GM23338 (cell line): Measurements from ENCODE around the gene OGA. TPM values are rescaled to one million over a fixed set of nuclear protein-coding genes. Genes with fewer than 3 reads are reported as not detected.
"Not testable (repeated sequence)": the region's sequence is repeated elsewhere in the genome, so short reads cannot be mapped to it uniquely, and the experiment has no call there.

Experiments
- ATAC-seq: fragments of 200-7000 bp; cut with Tn5 transposase; 3 replicates; pipeline ENCODE4 v1.9.1; 2020
- DNase-seq: peaks from one replicate; pipeline ENCODE4 v3.0.0-alpha.2; 2015; ENCODE audit warnings: low spot score
- H2AFZ ChIP-seq: fragments of 200-600 bp; sonication (generic); 2 replicates; pipeline ENCODE4 v1.8.0; 2016; ENCODE audit warnings: antibody characterized with exemption, mild to moderate bottlenecking, moderate library complexity
- H3F3A ChIP-seq: fragments of 200-600 bp; sonication (generic); replicated peaks from 2 replicates; pipeline ENCODE4 v1.8.0; 2017; ENCODE audit warnings: antibody characterized with exemption, mixed run types, low read depth
- H3K27ac ChIP-seq: fragments of 200-600 bp; sonication (generic); 2 replicates; pipeline ENCODE4 v1.6.1; 2016; ENCODE audit warnings: low read depth
- H3K27me3 ChIP-seq: fragments of 200-600 bp; sonication (generic); 2 replicates; pipeline ENCODE4 v1.8.0; 2016; ENCODE audit warnings: mild to moderate bottlenecking, mixed run types, moderate library complexity; ENCODE audit not compliant: insufficient read depth
- H3K36me3 ChIP-seq: fragments of 200-600 bp; sonication (generic); 2 replicates; pipeline ENCODE4 v1.8.0; 2016; ENCODE audit warnings: mild to moderate bottlenecking; ENCODE audit not compliant: insufficient read depth
- H3K4me1 ChIP-seq: fragments of 200-600 bp; sonication (generic); 2 replicates; pipeline ENCODE4 v1.8.0; 2016; ENCODE audit warnings: mild to moderate bottlenecking, moderate library complexity; ENCODE audit not compliant: insufficient read depth
- H3K4me2 ChIP-seq: fragments of 200-600 bp; sonication (generic); 2 replicates; pipeline ENCODE4 v1.7.1; 2017; ENCODE audit warnings: mixed run types
- H3K4me3 ChIP-seq: fragments of 200-600 bp; sonication (generic); 2 replicates; pipeline ENCODE4 v1.6.1; 2016; ENCODE audit warnings: mixed run types
- H3K79me2 ChIP-seq: fragments of 200-600 bp; sonication (generic); replicated peaks from 2 replicates; pipeline ENCODE4 v1.8.0; 2017; ENCODE audit warnings: mild to moderate bottlenecking; ENCODE audit not compliant: insufficient read depth
- H3K9me2 ChIP-seq: fragments of 200-600 bp; sonication (generic); 2 replicates; pipeline ENCODE4 v1.8.0; 2017; ENCODE audit not compliant: insufficient read depth
- H4K20me1 ChIP-seq: fragments of 200-600 bp; sonication (generic); replicated peaks from 2 replicates; pipeline ENCODE4 v1.8.0; 2017; ENCODE audit warnings: mild to moderate bottlenecking; ENCODE audit not compliant: insufficient read depth
- H3K27ac Mint-ChIP-seq: 2 replicates; pipeline ENCODE4 v1.8.0; 2020; ENCODE audit warnings: inconsistent platforms, mild to moderate bottlenecking, moderate library complexity, mixed read lengths
- H3K27me3 Mint-ChIP-seq: 3 replicates; pipeline ENCODE4 v1.8.0; 2022; ENCODE audit warnings: low read depth, mild to moderate bottlenecking, moderate library complexity, mixed read lengths, inconsistent platforms; ENCODE audit not compliant: insufficient read depth, poor library complexity
- H3K36me3 Mint-ChIP-seq: 3 replicates; pipeline ENCODE4 v1.8.0; 2021; ENCODE audit warnings: low read depth, mild to moderate bottlenecking, inconsistent platforms, moderate library complexity, mixed read lengths
- H3K4me1 Mint-ChIP-seq: 3 replicates; pipeline ENCODE4 v1.8.0; 2020; ENCODE audit warnings: mild to moderate bottlenecking, inconsistent platforms, mixed read lengths
- H3K4me3 Mint-ChIP-seq: 3 replicates; pipeline ENCODE4 v1.8.0; 2021; ENCODE audit warnings: moderate library complexity, mild to moderate bottlenecking, inconsistent platforms, mixed read lengths
- H3K9me3 Mint-ChIP-seq: 3 replicates; pipeline ENCODE4 v1.8.0; 2020; ENCODE audit warnings: moderate library complexity, mild to moderate bottlenecking, inconsistent platforms, mixed read lengths
- CREB1 ChIP-seq: fragments of 250-450 bp; sonication (Bioruptor Pico); IDR thresholded peaks from 2 replicates; pipeline ENCODE4 v1.5.0; 2020; ENCODE audit warnings: low read depth, mild to moderate bottlenecking, moderate library complexity
- CTCF ChIP-seq, 2 experiments: fragments of 200-600 bp in 1 of 2; sonication (generic) in 1 of 2; conservative IDR thresholded peaks; 2 replicates each; pipeline versions ENCODE4 v1.5.1 to v1.6.1; 2016 to 2017; ENCODE audit warnings: antibody characterized with exemption in 2 of 2, low read depth in 2 of 2, mild to moderate bottlenecking in 2 of 2, moderate library complexity in 1 of 2
- ETS1 ChIP-seq: IDR thresholded peaks from 2 replicates; pipeline ENCODE4 v1.6.1; 2016; ENCODE audit warnings: antibody characterized with exemption
- EZH2 ChIP-seq: fragments of 200-600 bp; sonication (generic); IDR thresholded peaks from one replicate; pipeline ENCODE4 v1.8.0; 2017; ENCODE audit warnings: antibody characterized with exemption, mild to moderate bottlenecking, low read depth; ENCODE audit not compliant: unreplicated experiment
- JUNB ChIP-seq: IDR thresholded peaks from one replicate; pipeline ENCODE4 v1.6.1; 2016; ENCODE audit warnings: antibody characterized with exemption; ENCODE audit not compliant: unreplicated experiment
- NANOG ChIP-seq: IDR thresholded peaks from 2 replicates; pipeline ENCODE4 v1.6.1; 2016; ENCODE audit warnings: antibody characterized with exemption, borderline replicate concordance
- POLR2AphosphoS5 ChIP-seq: IDR thresholded peaks from 2 replicates; pipeline ENCODE4 v1.6.1; 2016; ENCODE audit warnings: antibody characterized with exemption, low read depth
- STAT1 ChIP-seq: IDR thresholded peaks from one replicate; pipeline ENCODE4 v1.6.1; 2016; ENCODE audit warnings: antibody characterized with exemption; ENCODE audit not compliant: unreplicated experiment
- ZNF114 ChIP-seq: fragments of 250-450 bp; sonication (Bioruptor Pico); IDR thresholded peaks from 2 replicates; pipeline ENCODE4 v1.5.0; 2020; ENCODE audit warnings: mild to moderate bottlenecking, moderate library complexity
- polyA plus RNA-seq: library from polyadenylated mRNA; unstranded; fragments of >200 nt; fragmentation: Nextera tagmentation; extraction: Ambion mirVana; gene quantifications from 2 replicates; pipeline ENCODE4 v1.2.1, GENCODE V29; 2016
- total RNA-seq: library from RNA; depleted of rRNA; stranded (reverse); fragments of >200 nt; shearing (Covaris generic); gene quantifications from 2 replicates; pipeline ENCODE4 v1.2.3, GENCODE V29; 2014
- TF ChIP-seq, protein P1 (sequence below): IDR thresholded peaks from one replicate; pipeline ENCODE4 v1.6.1; 2018; ENCODE audit warnings: antibody characterized with exemption; ENCODE audit not compliant: unreplicated experiment

The OGA gene
- total and polyA plus RNA-seq, 2 experiments from 2014 or later: 68.4 to 131 TPM

- H3K27me3 Mint-ChIP-seq: peaks cover 4% of the 10 kb centered on the region
- Histone ChIP-seq H3K4me3 (no peak overlapping the region), H3K79me2 (peaks cover 10% of the 10 kb centered on the region), H4K20me1 (peaks cover 23% of the 10 kb centered on the region), H3K4me1 (no peaks in the 10 kb centered on the region), H3K27me3 (no peaks in the 10 kb centered on the region), H2AFZ (no peak overlapping the region), H3K4me2 (no peak overlapping the region), H3F3A (peaks cover 7% of the 10 kb centered on the region), H3K9me2 (no peaks in the 10 kb centered on the region), H3K36me3 (peaks cover 68% of the 10 kb centered on the region), H3K27ac (peak overlapping the region; percentile 63; the same call in 1 of the 2 replicates)
- TF ChIP-seq CREB1 (CRISPR knock-in tag) (no peak), ZNF114 (CRISPR knock-in tag) (no peak), POLR2AphosphoS5 (no peak), EZH2 (no peak), NANOG (no peak), JUNB (no peak)
- TF ChIP-seq, protein P1, sequence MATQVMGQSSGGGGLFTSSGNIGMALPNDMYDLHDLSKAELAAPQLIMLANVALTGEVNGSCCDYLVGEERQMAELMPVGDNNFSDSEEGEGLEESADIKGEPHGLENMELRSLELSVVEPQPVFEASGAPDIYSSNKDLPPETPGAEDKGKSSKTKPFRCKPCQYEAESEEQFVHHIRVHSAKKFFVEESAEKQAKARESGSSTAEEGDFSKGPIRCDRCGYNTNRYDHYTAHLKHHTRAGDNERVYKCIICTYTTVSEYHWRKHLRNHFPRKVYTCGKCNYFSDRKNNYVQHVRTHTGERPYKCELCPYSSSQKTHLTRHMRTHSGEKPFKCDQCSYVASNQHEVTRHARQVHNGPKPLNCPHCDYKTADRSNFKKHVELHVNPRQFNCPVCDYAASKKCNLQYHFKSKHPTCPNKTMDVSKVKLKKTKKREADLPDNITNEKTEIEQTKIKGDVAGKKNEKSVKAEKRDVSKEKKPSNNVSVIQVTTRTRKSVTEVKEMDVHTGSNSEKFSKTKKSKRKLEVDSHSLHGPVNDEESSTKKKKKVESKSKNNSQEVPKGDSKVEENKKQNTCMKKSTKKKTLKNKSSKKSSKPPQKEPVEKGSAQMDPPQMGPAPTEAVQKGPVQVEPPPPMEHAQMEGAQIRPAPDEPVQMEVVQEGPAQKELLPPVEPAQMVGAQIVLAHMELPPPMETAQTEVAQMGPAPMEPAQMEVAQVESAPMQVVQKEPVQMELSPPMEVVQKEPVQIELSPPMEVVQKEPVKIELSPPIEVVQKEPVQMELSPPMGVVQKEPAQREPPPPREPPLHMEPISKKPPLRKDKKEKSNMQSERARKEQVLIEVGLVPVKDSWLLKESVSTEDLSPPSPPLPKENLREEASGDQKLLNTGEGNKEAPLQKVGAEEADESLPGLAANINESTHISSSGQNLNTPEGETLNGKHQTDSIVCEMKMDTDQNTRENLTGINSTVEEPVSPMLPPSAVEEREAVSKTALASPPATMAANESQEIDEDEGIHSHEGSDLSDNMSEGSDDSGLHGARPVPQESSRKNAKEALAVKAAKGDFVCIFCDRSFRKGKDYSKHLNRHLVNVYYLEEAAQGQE: no peak
- peaks cover 80% of the 10 kb centered on the region for H3K36me3 Mint-ChIP-seq
- ATAC-seq (no peak), DNase-seq (no peak)
- H3K4me3 Mint-ChIP-seq: no peak overlapping the region
- H3K27ac Mint-ChIP-seq: peak overlapping the region; percentile 78
- no peaks in the 10 kb centered on the region for H3K9me3 Mint-ChIP-seq
- H3K4me1 Mint-ChIP-seq: no peaks in the 10 kb centered on the region; the same call in 2 of the 3 replicates
Measured at GRCh38 chr10:101789686-101790085, 28.6 kb downstream of the OGA start.

DNA sequence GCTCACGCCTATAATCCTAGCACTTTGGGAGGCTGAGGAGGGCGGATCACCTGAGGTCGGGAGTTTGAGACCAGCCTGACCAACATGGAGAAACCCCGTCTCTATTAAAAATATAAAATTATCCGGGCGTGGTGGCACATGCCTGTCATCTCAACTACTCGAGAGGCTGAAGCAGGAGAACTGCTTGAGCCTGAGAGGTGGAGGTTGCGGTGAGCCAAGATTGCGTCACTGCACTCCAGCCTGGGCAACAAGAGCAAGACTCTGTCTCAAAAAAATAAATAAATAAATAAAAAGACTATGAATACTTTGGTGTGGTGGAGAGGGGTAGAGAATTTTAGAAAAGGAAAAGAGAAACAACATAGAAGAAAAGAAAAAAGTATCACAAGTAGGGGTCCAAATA, 29.0 kb downstream of the OGA start:
- not testable (repeated sequence) for H3K4me2 ChIP-seq, H3K4me1 Mint-ChIP-seq, H3K9me3 Mint-ChIP-seq, DNase-seq, H3K4me3 Mint-ChIP-seq, H3K27me3 ChIP-seq, H3K27me3 Mint-ChIP-seq, ATAC-seq, H3K4me3 ChIP-seq, H3K4me1 ChIP-seq, H3K9me2 ChIP-seq, H2AFZ ChIP-seq
- Mint-ChIP-seq H3K36me3 (peaks cover 76% of the 10 kb centered on the region), H3K27ac (peak overlapping the region; percentile 78; the same call in 1 of the 2 replicates)
- Histone ChIP-seq H3K27ac (peak overlapping the region; percentile 63; the same call in 1 of the 2 replicates), H3F3A (peaks cover 11% of the 10 kb centered on the region), H3K36me3 (peaks cover 65% of the 10 kb centered on the region), H3K79me2 (peaks cover 10% of the 10 kb centered on the region), H4K20me1 (peaks cover 26% of the 10 kb centered on the region)

GRCh38 chr10:101785801-101786200, 32.4 kb downstream of the OGA start:
- TF ChIP-seq CREB1 (CRISPR knock-in tag) (no peak), ETS1 (no peak), CTCF (conservative IDR thresholded peaks at IDR 0.05; ENCODE audit: low read depth in 2 of 2) (no peak), STAT1 (no peak)
- Mint-ChIP-seq H3K4me3 (no peak overlapping the region), H3K9me3 (no peaks in the 10 kb centered on the region; the same call in 2 of the 3 replicates), H3K36me3 (peaks cover 48% of the 10 kb centered on the region), H3K27me3 (peaks cover 8% of the 10 kb centered on the region), H3K27ac (no peak overlapping the region), H3K4me1 (peaks cover 27% of the 10 kb centered on the region)
- DNase-seq: no peak
- Histone ChIP-seq H3K36me3 (peaks cover 35% of the 10 kb centered on the region), H3K79me2 (peaks cover 11% of the 10 kb centered on the region), H3K4me2 (no peak overlapping the region), H4K20me1 (0 out of 2 replicates have a peak, but pooled peaks cover 12% of the 10 kb centered on the region), H2AFZ (no peak overlapping the region), H3K27me3 (no peaks in the 10 kb centered on the region), H3F3A (peaks cover 22% of the 10 kb centered on the region), H3K9me2 (no peaks in the 10 kb centered on the region), H3K27ac (no peak overlapping the region), H3K4me3 (no peak overlapping the region), H3K4me1 (peaks cover 27% of the 10 kb centered on the region)
- ATAC-seq: no peak
